Neural cell (in vitro differentiated cells): Measurements from ENCODE around the gene FSTL1. TPM values are rescaled to one million over a fixed set of nuclear protein-coding genes. Genes with fewer than 3 reads are reported as not detected.

Experiments
- H2AFZ ChIP-seq: fragments of 200-600, 300-800 bp; sonication (generic), shearing (Covaris generic); 2 replicates; pipeline ENCODE4 v1.6.0; 2014; ENCODE audit warnings: low read depth, mild to moderate bottlenecking, antibody characterized with exemption, low read length, moderate library complexity
- H3F3A ChIP-seq: fragments of 200-600 bp; shearing (Covaris generic); 2 replicates; pipeline ENCODE4 v1.6.1; 2016; ENCODE audit warnings: mild to moderate bottlenecking, moderate library complexity, mixed read lengths, antibody characterized with exemption, low read length; ENCODE audit not compliant: insufficient read depth, poor library complexity, severe bottlenecking
- H3K27ac ChIP-seq: fragments of 200-600, 300-800 bp; sonication (generic), shearing (Covaris generic); 2 replicates; pipeline ENCODE4 v1.5.1; 2014; ENCODE audit warnings: mild to moderate bottlenecking, low read length, moderate library complexity
- H3K27me3 ChIP-seq: fragments of 300-800, 200-600 bp; sonication (generic), shearing (Covaris generic); 2 replicates; pipeline ENCODE4 v1.6.0; 2014; ENCODE audit warnings: mild to moderate bottlenecking, low read depth, low read length, moderate library complexity; ENCODE audit not compliant: insufficient read depth
- H3K36me3 ChIP-seq: fragments of 300-800, 200-600 bp; sonication (generic), shearing (Covaris generic); 2 replicates; pipeline ENCODE4 v1.5.1; 2014; ENCODE audit warnings: mild to moderate bottlenecking, antibody characterized with exemption, low read length, moderate library complexity; ENCODE audit not compliant: insufficient read depth
- H3K4me2 ChIP-seq: fragments of 300-800, 200-600 bp; sonication (generic), shearing (Covaris generic); 2 replicates; pipeline ENCODE4 v1.6.0; 2014; ENCODE audit warnings: mild to moderate bottlenecking, low read length
- H3K4me3 ChIP-seq: fragments of 300-800, 200-600 bp; sonication (generic), shearing (Covaris generic); 2 replicates; pipeline ENCODE4 v1.5.1; 2014; ENCODE audit warnings: mild to moderate bottlenecking, low read length, moderate library complexity
- H3K79me2 ChIP-seq: fragments of 200-600 bp; shearing (Covaris generic); replicated peaks from 2 replicates; pipeline ENCODE4 v1.6.0; 2014; ENCODE audit warnings: mild to moderate bottlenecking, low read length, moderate library complexity; ENCODE audit not compliant: insufficient read depth
- H3K9ac ChIP-seq: fragments of 300-800, 200-600 bp; sonication (generic), shearing (Covaris generic); 2 replicates; pipeline ENCODE4 v1.6.1; 2016; ENCODE audit warnings: mild to moderate bottlenecking, low read length, mixed read lengths
- H3K9me2 ChIP-seq: fragments of 200-600 bp; shearing (Covaris generic); 2 replicates; pipeline ENCODE4 v1.6.1; 2016; ENCODE audit warnings: mild to moderate bottlenecking, low read length, mixed read lengths; ENCODE audit not compliant: insufficient read depth
- H3K9me3 ChIP-seq: fragments of 200-600, 300-800 bp; sonication (generic), shearing (Covaris generic); 2 replicates; pipeline ENCODE4 v1.6.1; 2016; ENCODE audit warnings: mild to moderate bottlenecking, mixed run types, low read length, moderate library complexity, mixed read lengths
- H4K20me1 ChIP-seq: fragments of 200-600 bp; shearing (Covaris generic); 2 replicates; pipeline ENCODE4 v1.6.1; 2016; ENCODE audit warnings: mild to moderate bottlenecking, mixed run types; ENCODE audit not compliant: insufficient read depth
- EP300 ChIP-seq: fragments of 450-650 bp; conservative IDR thresholded peaks from 2 replicates; pipeline ENCODE4 v1.6.1; 2014; ENCODE audit warnings: antibody characterized with exemption, mild to moderate bottlenecking, moderate library complexity; ENCODE audit not compliant: poor library complexity, severe bottlenecking
- EZH2 ChIP-seq: fragments of 200-600, 300-800 bp; shearing (Covaris generic), sonication (generic); IDR thresholded peaks from 2 replicates; pipeline ENCODE4 v1.6.1; 2014; ENCODE audit warnings: antibody characterized with exemption, low read length, borderline replicate concordance, mild to moderate bottlenecking; ENCODE audit not compliant: insufficient read depth, poor library complexity, severe bottlenecking
- MXI1 ChIP-seq: fragments of 450-650 bp; conservative IDR thresholded peaks from 2 replicates; pipeline ENCODE4 v1.6.1; 2014; ENCODE audit warnings: antibody characterized with exemption, mild to moderate bottlenecking; ENCODE audit not compliant: poor library complexity, severe bottlenecking
- POLR2AphosphoS5 ChIP-seq: IDR thresholded peaks from 2 replicates; pipeline ENCODE4 v1.6.1; 2012
- RAD21 ChIP-seq: fragments of 450-650 bp; conservative IDR thresholded peaks from 2 replicates; pipeline ENCODE4 v1.6.1; 2014; ENCODE audit warnings: antibody characterized with exemption, mild to moderate bottlenecking, moderate library complexity
- SMC3 ChIP-seq: fragments of 450-650 bp; conservative IDR thresholded peaks from 2 replicates; pipeline ENCODE4 v1.6.1; 2014; ENCODE audit warnings: antibody characterized with exemption, mild to moderate bottlenecking, moderate library complexity; ENCODE audit not compliant: poor library complexity
- TAF1 ChIP-seq: IDR thresholded peaks from 2 replicates; pipeline ENCODE4 v1.6.1; 2012; ENCODE audit warnings: low read depth
- polyA plus RNA-seq: library from polyadenylated mRNA; depleted of rRNA; stranded (reverse); fragments of >200 nt; gene quantifications from 2 replicates; pipeline ENCODE4 v1.2.3, GENCODE V29; 2014
- TF ChIP-seq, protein P1 (sequence below): fragments of 450-650 bp; IDR thresholded peaks from 2 replicates; pipeline ENCODE4 v1.5.1; 2014; ENCODE audit warnings: antibody characterized with exemption, mild to moderate bottlenecking, moderate library complexity; ENCODE audit not compliant: poor library complexity, severe bottlenecking
- TF ChIP-seq, protein P2 (sequence below): IDR thresholded peaks from 2 replicates; pipeline ENCODE4 v1.6.1; 2012; ENCODE audit warnings: borderline replicate concordance

FSTL1 gene
- polyA plus RNA-seq, 1 donor from 2014 or later = 12.3 TPM

DNA sequence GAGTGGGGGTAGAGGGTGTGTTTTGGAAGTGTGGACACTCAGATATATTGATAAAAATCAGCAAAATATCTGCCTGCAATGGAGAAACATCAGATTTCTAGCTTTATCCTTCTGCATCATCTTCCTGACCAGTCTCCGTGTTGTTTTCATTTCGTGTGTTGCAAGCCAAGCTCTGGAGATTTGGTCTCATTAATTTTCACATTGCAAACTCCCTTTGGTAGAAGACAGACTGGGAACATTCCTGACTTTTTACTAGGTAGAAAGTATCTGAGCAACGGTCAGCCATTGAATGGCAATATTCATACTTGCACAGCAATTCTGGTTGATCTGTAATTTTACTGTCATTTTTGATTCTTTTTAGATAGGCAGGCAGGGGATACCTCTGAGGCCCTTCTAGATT, 30.4 kb downstream of the FSTL1 start:
- H3K4me3 ChIP-seq = no peak overlapping the region
- H3K27ac ChIP-seq = no peak overlapping the region
- H3K4me2 ChIP-seq = no peak overlapping the region
- H3F3A ChIP-seq = no peaks in the 10 kb centered on the region
- no peak overlapping the region for H3K9ac ChIP-seq
- no peak overlapping the region for H2AFZ ChIP-seq
- no peaks in the 10 kb centered on the region for H3K9me2 ChIP-seq
- no peaks in the 10 kb centered on the region for H3K79me2 ChIP-seq
- H3K9me3 ChIP-seq = no peaks in the 10 kb centered on the region
- TF ChIP-seq RAD21 (no peak), TAF1 (no peak), EZH2 (no peak), EP300 (no peak), POLR2AphosphoS5 (no peak), SMC3 (no peak), MXI1 (no peak)
- TF ChIP-seq, protein P1, sequence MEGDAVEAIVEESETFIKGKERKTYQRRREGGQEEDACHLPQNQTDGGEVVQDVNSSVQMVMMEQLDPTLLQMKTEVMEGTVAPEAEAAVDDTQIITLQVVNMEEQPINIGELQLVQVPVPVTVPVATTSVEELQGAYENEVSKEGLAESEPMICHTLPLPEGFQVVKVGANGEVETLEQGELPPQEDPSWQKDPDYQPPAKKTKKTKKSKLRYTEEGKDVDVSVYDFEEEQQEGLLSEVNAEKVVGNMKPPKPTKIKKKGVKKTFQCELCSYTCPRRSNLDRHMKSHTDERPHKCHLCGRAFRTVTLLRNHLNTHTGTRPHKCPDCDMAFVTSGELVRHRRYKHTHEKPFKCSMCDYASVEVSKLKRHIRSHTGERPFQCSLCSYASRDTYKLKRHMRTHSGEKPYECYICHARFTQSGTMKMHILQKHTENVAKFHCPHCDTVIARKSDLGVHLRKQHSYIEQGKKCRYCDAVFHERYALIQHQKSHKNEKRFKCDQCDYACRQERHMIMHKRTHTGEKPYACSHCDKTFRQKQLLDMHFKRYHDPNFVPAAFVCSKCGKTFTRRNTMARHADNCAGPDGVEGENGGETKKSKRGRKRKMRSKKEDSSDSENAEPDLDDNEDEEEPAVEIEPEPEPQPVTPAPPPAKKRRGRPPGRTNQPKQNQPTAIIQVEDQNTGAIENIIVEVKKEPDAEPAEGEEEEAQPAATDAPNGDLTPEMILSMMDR = no peak
- TF ChIP-seq, protein P2, sequence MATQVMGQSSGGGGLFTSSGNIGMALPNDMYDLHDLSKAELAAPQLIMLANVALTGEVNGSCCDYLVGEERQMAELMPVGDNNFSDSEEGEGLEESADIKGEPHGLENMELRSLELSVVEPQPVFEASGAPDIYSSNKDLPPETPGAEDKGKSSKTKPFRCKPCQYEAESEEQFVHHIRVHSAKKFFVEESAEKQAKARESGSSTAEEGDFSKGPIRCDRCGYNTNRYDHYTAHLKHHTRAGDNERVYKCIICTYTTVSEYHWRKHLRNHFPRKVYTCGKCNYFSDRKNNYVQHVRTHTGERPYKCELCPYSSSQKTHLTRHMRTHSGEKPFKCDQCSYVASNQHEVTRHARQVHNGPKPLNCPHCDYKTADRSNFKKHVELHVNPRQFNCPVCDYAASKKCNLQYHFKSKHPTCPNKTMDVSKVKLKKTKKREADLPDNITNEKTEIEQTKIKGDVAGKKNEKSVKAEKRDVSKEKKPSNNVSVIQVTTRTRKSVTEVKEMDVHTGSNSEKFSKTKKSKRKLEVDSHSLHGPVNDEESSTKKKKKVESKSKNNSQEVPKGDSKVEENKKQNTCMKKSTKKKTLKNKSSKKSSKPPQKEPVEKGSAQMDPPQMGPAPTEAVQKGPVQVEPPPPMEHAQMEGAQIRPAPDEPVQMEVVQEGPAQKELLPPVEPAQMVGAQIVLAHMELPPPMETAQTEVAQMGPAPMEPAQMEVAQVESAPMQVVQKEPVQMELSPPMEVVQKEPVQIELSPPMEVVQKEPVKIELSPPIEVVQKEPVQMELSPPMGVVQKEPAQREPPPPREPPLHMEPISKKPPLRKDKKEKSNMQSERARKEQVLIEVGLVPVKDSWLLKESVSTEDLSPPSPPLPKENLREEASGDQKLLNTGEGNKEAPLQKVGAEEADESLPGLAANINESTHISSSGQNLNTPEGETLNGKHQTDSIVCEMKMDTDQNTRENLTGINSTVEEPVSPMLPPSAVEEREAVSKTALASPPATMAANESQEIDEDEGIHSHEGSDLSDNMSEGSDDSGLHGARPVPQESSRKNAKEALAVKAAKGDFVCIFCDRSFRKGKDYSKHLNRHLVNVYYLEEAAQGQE = no peak
- no peaks in the 10 kb centered on the region for H3K36me3 ChIP-seq
- no peaks in the 10 kb centered on the region for H4K20me1 ChIP-seq
- no peaks in the 10 kb centered on the region for H3K27me3 ChIP-seq

DNA sequence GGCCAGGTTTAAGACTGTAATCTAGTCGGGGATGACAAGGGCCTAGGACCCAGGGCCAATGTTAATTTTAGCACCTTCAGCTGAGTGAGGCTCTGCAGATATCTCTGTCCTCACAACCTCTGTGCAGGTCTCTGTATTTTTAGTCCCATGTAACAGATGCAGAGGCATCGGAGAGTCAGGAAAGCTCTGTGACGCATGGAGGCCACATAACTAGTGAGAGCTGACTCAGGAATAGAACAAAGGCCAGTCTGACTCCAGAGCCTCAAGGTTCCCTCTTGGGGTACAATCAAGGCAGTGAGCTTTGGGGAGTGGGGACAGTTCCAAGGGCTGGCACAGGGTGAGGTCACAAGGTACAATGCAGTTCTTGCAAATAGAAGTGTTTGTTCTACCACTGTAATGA, 31.0 kb downstream of the FSTL1 start:
- H4K20me1 ChIP-seq = no peaks in the 10 kb centered on the region
- no peaks in the 10 kb centered on the region for H3F3A ChIP-seq
- TF ChIP-seq EZH2 (no peak), TAF1 (no peak), POLR2AphosphoS5 (no peak)
- H3K4me3 ChIP-seq = no peak overlapping the region
- H3K9me2 ChIP-seq = no peaks in the 10 kb centered on the region
- H3K27ac ChIP-seq = no peak overlapping the region
- H3K36me3 ChIP-seq = no peaks in the 10 kb centered on the region
- no peaks in the 10 kb centered on the region for H3K27me3 ChIP-seq
- H3K9me3 ChIP-seq = no peaks in the 10 kb centered on the region
- H3K9ac ChIP-seq = no peak overlapping the region
- no peak overlapping the region for H2AFZ ChIP-seq
- H3K79me2 ChIP-seq = no peaks in the 10 kb centered on the region
- H3K4me2 ChIP-seq = no peak overlapping the region

DNA sequence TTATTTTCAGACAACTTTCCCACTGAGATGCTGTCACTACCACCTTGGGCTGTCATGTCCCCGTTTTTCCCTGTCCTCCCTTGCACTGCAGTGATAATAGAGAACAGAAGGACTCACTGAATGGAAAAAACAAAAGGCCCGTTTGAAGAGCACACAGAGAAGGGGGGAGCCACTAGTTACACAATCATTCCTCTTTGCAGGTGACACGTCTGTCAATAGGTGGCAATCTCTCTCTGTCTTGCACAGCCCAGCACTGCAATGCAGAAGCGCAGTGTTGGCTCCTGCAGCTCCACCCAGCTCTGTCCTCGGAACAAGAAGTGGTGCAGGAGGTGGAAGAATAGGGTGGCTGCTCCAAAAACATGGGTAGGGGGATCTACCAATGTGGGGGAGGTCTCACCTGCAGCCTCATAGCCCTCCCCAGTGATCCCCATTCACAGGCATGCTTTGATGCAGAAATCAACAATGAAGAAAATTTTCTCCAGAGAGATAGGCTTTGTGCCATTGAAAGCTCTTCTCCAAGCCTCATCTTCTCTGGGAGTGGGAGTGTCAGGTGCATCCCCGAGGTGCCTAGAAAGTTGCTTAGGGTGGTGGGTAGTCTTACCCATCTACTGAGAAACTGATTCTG, 31.8 kb downstream of the FSTL1 start:
- no peaks in the 10 kb centered on the region for H4K20me1 ChIP-seq
- no peaks in the 10 kb centered on the region for H3K9me3 ChIP-seq
- H3K4me2 ChIP-seq = no peak overlapping the region
- no peaks in the 10 kb centered on the region for H3K27me3 ChIP-seq
- H3K9ac ChIP-seq = peak overlapping the region; percentile 40
- TF ChIP-seq TAF1 (no peak), MXI1 (no peak), RAD21 (peak; percentile 86), SMC3 (peak; percentile 78), EZH2 (no peak), POLR2AphosphoS5 (peak; percentile 42), EP300 (peak; percentile 46)
- TF ChIP-seq, protein P2 = no peak
- TF ChIP-seq, protein P1 = peak; percentile 86
- no peaks in the 10 kb centered on the region for H3K36me3 ChIP-seq
- H2AFZ ChIP-seq = peak overlapping the region; percentile 58
- no peaks in the 10 kb centered on the region for H3K79me2 ChIP-seq
- no peaks in the 10 kb centered on the region for H3F3A ChIP-seq
- H3K9me2 ChIP-seq = no peaks in the 10 kb centered on the region
- peak overlapping the region; percentile 48 for H3K27ac ChIP-seq
- H3K4me3 ChIP-seq = peak overlapping the region; percentile 24
